Smooth muscle cell (in vitro differentiated cells): Measurements from ENCODE around the gene TSPO2. TPM values are rescaled to one million over a fixed set of nuclear protein-coding genes. Genes with fewer than 3 reads are reported as not detected.

Experiments used
- DNase-seq: peaks from one replicate; lab custom pipeline; 2025; ENCODE audit not compliant: unreplicated experiment; lab: John Stamatoyannopoulos, UW
- H2AFZ ChIP-seq: fragments of 200-600 bp; sonication (generic); 2 replicates; pipeline ENCODE4 v1.6.0; 2016; ENCODE audit warnings: antibody characterized with exemption, low read depth, mild to moderate bottlenecking
- H3F3A ChIP-seq: fragments of 200-600 bp; sonication (generic); 2 replicates; pipeline ENCODE4 v1.6.0; 2017; ENCODE audit warnings: antibody characterized with exemption, low read depth
- H3K27ac ChIP-seq: fragments of 200-600 bp; sonication (generic); 2 replicates; pipeline ENCODE4 v1.5.1; 2016; ENCODE audit warnings: low read depth, mild to moderate bottlenecking
- H3K27me3 ChIP-seq: fragments of 200-600 bp; sonication (generic); 2 replicates; pipeline ENCODE4 v1.6.1; 2016; ENCODE audit warnings: low read depth, mild to moderate bottlenecking
- H3K36me3 ChIP-seq: fragments of 200-600 bp; sonication (generic); 2 replicates; pipeline ENCODE4 v1.5.1; 2016; ENCODE audit warnings: low read depth
- H3K4me1 ChIP-seq: fragments of 200-600 bp; sonication (generic); 2 replicates; pipeline ENCODE4 v1.5.1; 2016; ENCODE audit warnings: low read depth
- H3K4me2 ChIP-seq: fragments of 200-600 bp; sonication (generic); 2 replicates; pipeline ENCODE4 v1.6.0; 2016; ENCODE audit warnings: mild to moderate bottlenecking
- H3K4me3 ChIP-seq: fragments of 200-600 bp; sonication (generic); 2 replicates; pipeline ENCODE4 v1.5.1; 2016; ENCODE audit warnings: mild to moderate bottlenecking
- H3K79me2 ChIP-seq: fragments of 200-600 bp; sonication (generic); 2 replicates; pipeline ENCODE4 v1.6.0; 2016; ENCODE audit warnings: low read depth, mild to moderate bottlenecking
- H3K9ac ChIP-seq: fragments of 200-600 bp; sonication (generic); 2 replicates; pipeline ENCODE4 v1.6.0; 2016; ENCODE audit warnings: low read depth
- H3K9me3 ChIP-seq: fragments of 200-600 bp; sonication (generic); replicated peaks from 2 replicates; pipeline ENCODE4 v1.5.1; 2016; ENCODE audit warnings: low read depth
- H4K20me1 ChIP-seq: fragments of 200-600 bp; sonication (generic); 2 replicates; pipeline ENCODE4 v1.6.0; 2016; ENCODE audit warnings: low read depth
- CTCF ChIP-seq: fragments of 200-600 bp; sonication (generic); IDR thresholded peaks from 2 replicates; pipeline ENCODE4 v1.5.1; 2017; ENCODE audit warnings: borderline replicate concordance, mild to moderate bottlenecking, antibody characterized with exemption; ENCODE audit not compliant: insufficient read depth, poor library complexity, severe bottlenecking
- WGBS: methylation state at CpG from one replicate; pipeline ENCODE4 v1.1.7; 2016; ENCODE audit warnings: low lambda C conversion rate; 5-methylcytosine and 5-hydroxymethylcytosine counted together
- polyA plus RNA-seq: library from polyadenylated mRNA; unstranded; fragments of >200 nt; fragmentation: Nextera tagmentation; extraction: Ambion mirVana; gene quantifications from 2 replicates; pipeline ENCODE4 v1.2.1, GENCODE V29; 2016
- total RNA-seq: library from RNA; depleted of rRNA; stranded (reverse); fragments of >200 nt; gene quantifications from 2 replicates; pipeline ENCODE4 v1.2.3, GENCODE V29; 2014

The TSPO2 gene
- total and polyA plus RNA-seq, 2 experiments from 2014 or later, result not detected

- H3K27me3 ChIP-seq, result no peaks in the 10 kb centered on the region
- no peak overlapping the region for H3K4me3 ChIP-seq
- no peaks in the 10 kb centered on the region for H4K20me1 ChIP-seq
- peak overlapping the region; percentile 35 for H2AFZ ChIP-seq
- H3K4me1 ChIP-seq, result peaks cover 25% of the 10 kb centered on the region
- peak overlapping the region; percentile 89 for H3K27ac ChIP-seq
- H3K4me2 ChIP-seq, result peak overlapping the region; percentile 53
- no peak for TF ChIP-seq CTCF
- no peak for DNase-seq
- H3K9ac ChIP-seq, result peak overlapping the region; percentile 51
- H3K9me3 ChIP-seq, result no peaks in the 10 kb centered on the region
- peaks cover 7% of the 10 kb centered on the region for H3F3A ChIP-seq
- 6% methylated on average over 4 of the region's 4 CpGs for WGBS
- H3K79me2 ChIP-seq, result no peaks in the 10 kb centered on the region
- no peaks in the 10 kb centered on the region for H3K36me3 ChIP-seq
Measured at GRCh38 chr6:40997234-40997957, 44.9 kb upstream of the TSPO2 start.

GRCh38 chr6:40998661-40999060 lies 43.6 kb upstream of the TSPO2 start:
- no peaks in the 10 kb centered on the region for H3K79me2 ChIP-seq
- no peak for TF ChIP-seq CTCF
- H3K4me1 ChIP-seq, result peaks cover 25% of the 10 kb centered on the region
- H3F3A ChIP-seq, result peaks cover 7% of the 10 kb centered on the region
- H3K36me3 ChIP-seq, result no peaks in the 10 kb centered on the region
- H2AFZ ChIP-seq, result no peak overlapping the region
- no peaks in the 10 kb centered on the region for H3K27me3 ChIP-seq
- no peak overlapping the region for H3K4me2 ChIP-seq
- WGBS, result 60% methylated on average over 4 of the region's 4 CpGs
- no peak overlapping the region for H3K9ac ChIP-seq
- no peaks in the 10 kb centered on the region for H4K20me1 ChIP-seq
- DNase-seq, result no peak
- no peak overlapping the region for H3K27ac ChIP-seq
- H3K9me3 ChIP-seq, result no peaks in the 10 kb centered on the region
- H3K4me3 ChIP-seq, result no peak overlapping the region

GRCh38 chr6:40999569-40999968 lies 42.7 kb upstream of the TSPO2 start:
- WGBS, result 54% methylated on average over 3 of the region's 3 CpGs

More at GRCh38 chr6:40999569-40999968, 42.7 kb upstream of the TSPO2 start:
- H3K27ac ChIP-seq, result no peak overlapping the region
- H3K27me3 ChIP-seq, result no peaks in the 10 kb centered on the region
- H3K9me3 ChIP-seq, result no peaks in the 10 kb centered on the region
- H3K4me1 ChIP-seq, result peaks cover 25% of the 10 kb centered on the region
- no peak overlapping the region for H3K4me2 ChIP-seq
- H3F3A ChIP-seq, result peaks cover 7% of the 10 kb centered on the region
- DNase-seq, result no peak
- H3K4me3 ChIP-seq, result no peak overlapping the region
- no peaks in the 10 kb centered on the region for H3K36me3 ChIP-seq
- H4K20me1 ChIP-seq, result no peaks in the 10 kb centered on the region
- H3K79me2 ChIP-seq, result no peaks in the 10 kb centered on the region
- peak; percentile 23 for TF ChIP-seq CTCF
- no peak overlapping the region for H3K9ac ChIP-seq
- H2AFZ ChIP-seq, result no peak overlapping the region
